Stimulated activated CD8-positive, alpha-beta memory T cell treated with anti-CD3 and anti-CD28 coated beads, Interleukin-15, amount 100 ng/mL, for 48 hours (primary cell): Measurements from ENCODE around the gene KCNG2.
"Not testable (repeated sequence)": the region's sequence is repeated elsewhere in the genome, so short reads cannot be mapped to it uniquely, and the experiment has no call there.

ENCODE experiments used
- DNase-seq, 2 donors: peaks; one replicate each; pipeline ENCODE4 v3.0.0-alpha.2; 2020; ENCODE audit warnings: low read depth in 2 of 2

Gene KCNG2

GRCh38 chr18:79853303-79853992, 55.7 kb downstream of the KCNG2 start:
- no peak for DNase-seq

GRCh38 chr18:79853993-79854364, 56.2 kb downstream of the KCNG2 start:
- no peak for DNase-seq

- DNase-seq = no peak
Observed at GRCh38 chr18:79855147-79855933, 57.6 kb downstream of the KCNG2 start.

GRCh38 chr18:79856119-79857007, 58.6 kb downstream of the KCNG2 start:
- DNase-seq = no peak

- no peak for DNase-seq
Observed at GRCh38 chr18:79857082-79857671, 59.4 kb downstream of the KCNG2 start.

GRCh38 chr18:79859314-79859713, 61.6 kb downstream of the KCNG2 start:
- DNase-seq = no peak

GRCh38 chr18:79861687-79862086, 63.9 kb downstream of the KCNG2 start:
- DNase-seq = no peak

GRCh38 chr18:79862562-79862961, 64.8 kb downstream of the KCNG2 start:
- DNase-seq = no peak

- no peak for DNase-seq
Observed at GRCh38 chr18:79863161-79864005, 65.6 kb downstream of the KCNG2 start.

GRCh38 chr18:79864006-79864725, 66.4 kb downstream of the KCNG2 start:
- no peak for DNase-seq

- not testable (repeated sequence) for DNase-seq
Observed at GRCh38 chr18:79864955-79865354, 67.2 kb downstream of the KCNG2 start.

GRCh38 chr18:79865951-79866350, 68.2 kb downstream of the KCNG2 start:
- not testable (repeated sequence) for DNase-seq

- no peak for DNase-seq
Observed at GRCh38 chr18:79866889-79867574, 69.3 kb downstream of the KCNG2 start.

- DNase-seq = no peak
Observed at GRCh38 chr18:79867666-79868065, 69.9 kb downstream of the KCNG2 start.

- no peak for DNase-seq
Observed at GRCh38 chr18:79868168-79868784, 70.5 kb downstream of the KCNG2 start.

GRCh38 chr18:79868811-79869541, 71.2 kb downstream of the KCNG2 start:
- DNase-seq = no peak

GRCh38 chr18:79869591-79870300, 72.0 kb downstream of the KCNG2 start:
- DNase-seq = no peak
